ENCODE data around the gene CC2D2A. TPM values are rescaled to one million over a fixed set of nuclear protein-coding genes. Genes with fewer than 3 reads are reported as not detected.
"Not testable (repeated sequence)": the region's sequence is repeated elsewhere in the genome, so short reads cannot be mapped to it uniquely, and the experiment has no call there.

Gene CC2D2A
- polyA plus RNA-seq, 12 donors: 11.9 to 29.9 (median 17.2) TPM; not detected in 1

DNA sequence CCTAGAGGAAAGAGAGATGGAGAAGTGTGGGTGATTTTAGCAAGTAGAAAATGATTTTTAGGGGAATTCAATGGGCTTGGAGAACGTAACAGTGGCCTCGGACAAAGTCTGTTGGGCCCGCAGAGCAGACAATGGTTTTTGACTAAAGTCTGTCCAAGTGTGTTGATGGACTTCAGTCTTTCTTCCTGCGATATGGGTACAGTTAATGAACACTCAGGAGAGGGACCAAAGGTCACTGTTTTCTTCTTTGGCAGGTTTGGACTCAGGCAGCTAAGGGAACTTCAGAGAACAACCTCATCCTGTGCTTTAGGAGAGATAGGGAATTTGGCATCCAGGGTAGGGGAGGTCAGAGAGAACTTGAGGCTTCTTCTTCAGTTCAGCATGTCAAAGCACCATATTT, 38.0 kb downstream of the CC2D2A start:
- DNase-seq: no peak

DNA sequence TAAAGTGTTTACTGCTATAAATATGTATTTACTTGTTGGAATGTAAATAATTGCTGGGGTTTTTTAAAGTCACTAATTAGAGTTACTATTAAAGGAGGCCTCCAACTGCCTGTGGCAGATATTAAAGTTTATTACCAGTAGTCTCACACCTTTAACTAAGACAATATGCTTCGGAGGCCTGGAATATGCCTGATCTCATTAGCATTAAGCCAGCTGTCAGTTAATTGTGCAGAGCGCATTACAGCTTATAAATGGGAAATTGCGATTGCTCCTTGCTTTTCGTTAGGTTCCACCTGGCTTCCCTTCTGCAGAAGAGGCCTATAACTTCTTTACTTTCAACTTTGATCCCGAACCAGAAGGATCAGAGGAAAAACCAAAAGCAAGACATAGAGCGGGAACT, 41.3 kb downstream of the CC2D2A start:
- no peak for DNase-seq

DNA sequence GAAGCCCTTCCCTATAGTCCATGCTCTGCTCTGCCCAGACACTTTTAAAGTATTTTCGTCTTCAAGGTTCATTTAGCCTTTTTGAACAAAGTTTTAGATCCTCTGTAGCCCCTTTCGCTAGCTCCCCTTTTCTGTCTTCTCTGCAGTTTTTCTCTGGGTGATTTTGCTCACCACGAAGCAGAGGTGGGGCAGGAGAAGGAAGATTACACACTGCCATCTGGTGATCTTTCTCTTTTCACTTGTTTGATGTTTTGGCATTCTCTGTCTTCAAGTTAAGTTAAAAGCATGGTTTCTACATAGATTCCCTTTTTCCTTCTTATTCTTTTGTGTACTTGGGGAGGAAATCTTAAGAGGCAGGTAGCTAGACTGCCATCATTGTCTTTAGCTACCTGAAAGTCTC, 43.9 kb downstream of the CC2D2A start:
- DNase-seq: no peak

DNA sequence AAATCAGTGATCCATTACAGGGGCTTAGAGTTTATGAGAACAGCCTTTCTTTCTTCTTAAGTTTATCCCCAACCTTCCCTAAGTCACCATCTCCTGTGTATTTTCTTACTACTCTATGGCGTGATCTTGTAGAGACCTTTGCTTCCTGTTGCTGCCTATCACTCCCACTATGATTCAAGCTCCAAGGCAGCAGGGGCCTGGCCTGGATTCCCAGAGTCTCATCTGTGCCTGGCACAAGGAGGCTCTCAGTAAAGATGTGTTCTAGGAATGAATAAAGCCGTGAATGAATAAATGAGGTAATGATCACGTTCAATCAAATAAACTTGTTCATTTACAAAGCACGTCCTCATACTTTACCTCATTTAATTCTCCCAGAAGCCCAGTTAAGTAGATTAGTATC, 45.4 kb downstream of the CC2D2A start:
- DNase-seq: no peak

DNA sequence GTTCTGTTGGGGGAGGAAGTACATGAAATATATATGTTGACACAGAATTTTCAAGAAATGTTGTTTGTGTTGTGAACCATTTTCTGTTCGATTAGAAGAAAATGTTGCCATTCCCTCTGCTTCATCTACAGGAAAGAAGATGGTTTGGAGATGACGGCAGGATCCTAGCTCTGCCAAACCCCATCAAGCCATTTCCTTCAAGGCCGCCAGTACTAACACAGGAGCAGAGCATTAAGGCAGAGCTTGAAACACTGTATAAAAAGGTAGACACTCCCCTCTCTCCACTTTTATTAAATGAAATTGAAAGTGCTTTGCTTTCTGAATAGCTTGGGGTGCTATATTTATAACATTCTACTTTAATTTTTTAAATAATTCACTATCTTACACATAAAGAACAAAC, 46.8 kb downstream of the CC2D2A start:
- no peak for DNase-seq

DNA sequence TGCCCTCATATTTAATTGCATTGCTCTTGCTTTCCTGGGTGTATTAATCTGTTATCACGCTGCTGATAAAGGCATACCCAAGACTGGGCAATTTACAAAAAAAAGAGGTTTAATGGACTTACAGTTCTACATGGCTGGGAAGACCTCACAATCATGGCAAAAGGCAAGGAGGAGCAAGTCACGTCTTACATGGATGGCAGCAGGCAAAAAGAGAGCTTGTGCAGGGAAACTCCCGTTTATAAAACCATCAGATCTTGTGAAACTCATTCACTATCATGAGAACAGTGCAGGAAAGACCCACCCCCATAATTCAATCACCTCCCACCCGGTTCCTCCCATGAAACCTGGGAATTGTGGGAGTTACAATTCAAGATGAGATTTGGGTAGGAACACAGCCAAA, 48.0 kb downstream of the CC2D2A start:
- not testable (repeated sequence) for DNase-seq

DNA sequence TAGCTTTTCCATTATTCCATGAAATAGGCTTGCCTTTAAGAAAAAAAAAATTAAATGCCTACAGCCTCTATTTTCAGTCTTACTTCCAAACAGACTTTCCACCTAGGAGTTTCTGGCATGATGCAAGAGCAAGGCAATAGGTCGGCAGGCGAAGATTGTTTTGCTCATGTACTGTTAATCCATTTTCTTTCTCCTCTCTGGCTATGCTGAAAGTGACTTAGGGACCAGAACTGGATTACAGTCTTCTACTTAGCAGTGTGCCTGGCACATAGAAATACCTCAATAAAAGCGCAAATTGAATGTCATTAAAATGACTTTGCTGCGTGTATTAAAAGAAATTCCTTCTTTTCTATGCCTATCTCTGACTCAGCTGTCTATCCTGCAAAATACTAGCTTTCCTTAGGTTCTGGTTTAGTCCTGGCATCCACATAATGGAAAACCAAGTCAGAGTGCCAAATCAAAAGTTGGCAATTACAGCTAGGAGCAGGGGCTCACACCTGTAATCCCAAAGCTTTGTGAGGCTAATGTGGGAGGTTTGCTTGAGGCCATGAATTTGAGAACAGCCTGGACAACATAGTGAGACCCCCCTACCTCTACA, 51.9 kb downstream of the CC2D2A start:
- DNase-seq: no peak

DNA sequence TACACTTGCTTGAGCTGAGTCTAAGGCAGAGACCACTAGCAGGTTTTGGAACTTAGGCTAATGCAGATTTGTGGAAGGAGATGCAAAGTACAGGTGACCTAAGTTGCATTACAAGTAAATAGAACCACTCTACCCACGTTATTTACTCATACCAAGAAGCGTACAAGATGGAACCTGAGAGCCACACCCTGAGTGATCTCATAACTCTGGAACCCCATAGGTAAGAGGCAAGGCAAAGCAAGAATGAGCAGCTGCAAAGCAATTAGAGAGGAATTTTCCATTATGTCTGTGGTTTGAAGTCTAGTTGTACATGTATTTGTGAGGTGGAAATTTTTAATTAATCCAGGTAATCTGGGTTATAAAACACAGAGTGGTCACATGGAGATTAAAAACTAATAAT, 55.4 kb downstream of the CC2D2A start:
- DNase-seq: no peak

DNA sequence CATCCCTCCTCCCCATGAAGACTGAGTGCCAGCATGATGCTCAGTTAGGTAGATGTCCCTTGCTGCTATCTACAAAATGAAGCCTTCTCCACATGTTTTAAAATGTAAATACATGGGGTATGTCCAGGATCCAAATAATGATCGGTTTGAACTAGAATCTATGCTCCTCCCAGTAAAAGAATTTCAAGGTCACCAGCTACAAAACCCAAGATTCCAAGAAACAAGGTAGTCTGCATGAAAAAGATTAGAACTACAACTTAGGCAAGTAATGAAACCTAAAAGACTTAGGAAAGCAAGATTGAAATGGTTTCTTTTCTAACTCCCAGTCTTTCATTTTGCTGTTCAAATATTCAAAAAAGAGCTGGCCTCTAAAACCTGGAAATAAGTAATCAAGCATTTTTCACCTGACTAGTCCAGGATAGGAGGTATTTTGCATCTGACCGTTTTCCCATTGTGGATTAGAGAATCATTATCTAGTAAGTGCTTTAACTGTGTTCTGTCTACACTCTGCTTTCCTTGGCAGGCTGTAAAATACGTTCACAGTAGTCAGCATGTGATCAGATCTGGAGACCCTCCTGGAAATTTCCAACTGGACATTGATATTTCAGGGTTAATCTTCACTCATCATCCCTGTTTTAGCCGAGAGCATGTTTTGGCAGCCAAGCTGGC, 57.4 kb downstream of the CC2D2A start:
- no peak for DNase-seq

DNA sequence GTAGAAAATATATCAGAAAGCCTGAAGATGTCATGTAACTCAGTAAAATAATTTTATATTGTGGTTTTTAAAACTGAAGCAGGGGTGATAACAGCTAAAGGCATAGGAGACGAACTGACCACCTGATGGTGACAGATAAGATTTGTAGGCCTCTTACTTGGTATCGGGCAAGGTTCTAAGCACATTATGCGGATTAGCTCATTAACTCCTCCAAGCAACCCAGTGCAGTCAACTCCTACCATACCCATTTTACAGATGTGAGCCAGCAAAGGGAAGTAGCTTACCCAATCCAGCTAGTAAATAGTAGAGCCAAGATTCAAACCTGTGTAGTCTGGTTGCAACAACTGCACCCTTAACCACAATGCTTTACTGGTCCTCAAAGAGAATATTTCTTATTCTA, 62.1 kb downstream of the CC2D2A start:
- DNase-seq: no peak

DNA sequence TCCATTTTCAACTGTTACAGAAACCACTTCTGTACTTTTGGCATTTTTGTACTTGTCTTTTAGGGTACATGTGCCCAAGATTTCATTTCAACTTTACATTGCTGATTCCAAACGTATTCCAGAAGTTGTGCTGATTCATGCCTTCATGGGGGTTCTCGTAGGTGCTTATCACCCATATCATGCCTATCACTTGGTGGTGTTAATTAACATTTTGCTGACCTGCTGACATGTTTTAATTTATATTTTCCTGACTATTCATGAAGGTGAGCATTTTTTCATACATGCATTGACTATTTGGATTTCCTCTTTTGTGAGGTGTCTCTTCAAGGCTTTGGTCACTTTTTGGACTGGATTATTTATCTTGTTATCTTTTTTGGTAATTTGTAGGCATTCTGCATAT, 64.1 kb downstream of the CC2D2A start:
- DNase-seq: no peak

DNA sequence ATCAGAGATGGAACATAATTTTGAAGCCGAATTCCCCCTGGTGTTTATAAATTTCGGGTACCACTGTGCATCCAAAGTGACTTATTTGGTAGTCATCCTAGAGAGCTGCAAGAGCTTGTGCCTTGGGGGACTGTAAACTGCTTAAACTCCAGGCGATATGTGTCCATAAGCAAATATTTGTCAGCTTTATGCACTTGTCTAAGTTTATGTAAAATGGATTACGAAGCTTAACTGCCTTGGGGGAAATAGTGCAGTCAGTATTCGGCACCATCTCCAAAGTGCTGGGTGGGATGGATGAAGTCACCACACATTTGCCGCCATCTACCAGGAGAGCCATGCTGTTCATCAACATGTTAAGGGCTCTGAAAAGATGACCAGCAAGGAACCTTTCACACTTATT, 65.9 kb downstream of the CC2D2A start:
- no peak for DNase-seq

DNA sequence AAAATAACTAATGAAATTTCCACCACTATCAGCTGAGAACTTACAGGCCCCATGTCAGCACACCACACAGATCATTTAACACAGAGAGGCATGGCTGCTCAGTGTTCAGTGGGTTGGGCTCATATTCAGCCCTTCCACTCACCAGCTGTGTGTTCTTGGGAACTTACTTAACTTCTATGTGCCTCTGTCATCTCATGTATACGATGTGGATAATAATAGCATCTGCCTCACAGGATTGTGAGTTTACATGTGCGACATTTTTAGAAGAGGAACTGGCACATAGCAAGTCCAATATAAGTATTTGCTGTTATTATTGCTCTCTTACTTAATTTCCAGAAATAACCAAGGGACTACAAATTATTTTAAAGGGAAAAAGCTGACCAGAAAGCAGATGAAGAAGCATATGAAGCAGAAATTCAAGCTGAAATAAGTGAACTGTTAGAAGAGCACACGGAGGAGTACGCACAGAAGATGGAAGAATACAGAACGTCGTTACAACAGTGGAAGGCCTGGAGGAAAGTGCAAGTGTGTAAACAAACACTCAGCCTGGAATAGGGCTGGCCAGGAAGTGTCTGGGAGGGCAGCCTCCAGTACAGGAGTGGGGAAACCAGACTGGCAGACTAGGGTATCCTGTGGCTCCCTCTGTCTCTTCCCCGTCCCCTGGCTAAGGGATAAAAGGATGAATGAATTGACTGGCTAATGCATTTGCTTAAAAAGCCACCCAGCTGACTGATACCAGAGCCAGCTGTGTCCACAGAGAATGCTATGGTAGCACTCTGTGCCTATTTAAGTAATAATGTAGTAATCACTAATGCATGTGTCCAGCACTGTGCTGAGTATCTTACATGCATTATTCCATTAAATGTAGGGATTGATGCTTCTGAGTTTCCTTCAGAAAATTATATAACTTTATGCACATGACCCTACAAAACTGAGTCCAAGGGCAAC, 67.1 kb downstream of the CC2D2A start:
- no peak for DNase-seq

DNA sequence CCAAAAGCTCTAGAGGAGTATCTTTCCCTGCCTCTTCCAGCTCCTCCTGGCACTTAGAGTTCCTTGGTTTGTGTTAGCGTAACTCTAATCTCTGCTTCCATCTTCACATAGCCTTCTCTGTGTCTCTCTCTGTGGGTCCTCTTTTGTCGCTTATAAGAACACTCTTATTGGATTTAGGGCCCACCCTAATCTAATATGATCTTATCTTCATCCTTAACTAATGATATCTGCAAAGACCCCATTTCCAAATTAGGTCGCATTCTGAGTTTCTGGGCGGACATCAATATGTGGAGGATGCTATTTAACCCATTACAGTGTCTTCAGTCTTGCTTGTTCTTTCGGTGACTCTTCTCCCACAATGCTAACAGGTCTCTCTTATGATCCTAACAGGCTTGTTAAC, 72.3 kb downstream of the CC2D2A start:
- no peak for DNase-seq

DNA sequence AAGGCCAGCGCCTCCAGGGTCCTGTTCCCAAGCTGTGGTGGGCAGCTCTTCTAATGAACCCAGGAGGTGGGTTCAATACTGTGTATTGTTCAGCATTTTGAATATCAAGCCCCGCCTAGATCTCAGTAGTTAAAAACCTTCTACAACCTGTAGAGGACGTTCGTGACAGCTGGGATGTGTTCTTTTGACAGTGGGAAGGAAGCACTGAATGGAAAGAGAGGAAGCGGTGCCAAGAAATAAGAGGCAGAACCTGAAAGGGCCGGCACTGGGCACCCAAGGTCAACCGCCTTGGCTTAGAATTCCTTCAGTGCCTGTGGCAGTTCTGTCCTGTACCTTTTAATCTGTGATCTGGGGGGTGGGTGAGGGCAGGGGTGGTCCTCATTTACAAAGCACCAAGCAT, 73.1 kb downstream of the CC2D2A start:
- DNase-seq: no peak

DNA sequence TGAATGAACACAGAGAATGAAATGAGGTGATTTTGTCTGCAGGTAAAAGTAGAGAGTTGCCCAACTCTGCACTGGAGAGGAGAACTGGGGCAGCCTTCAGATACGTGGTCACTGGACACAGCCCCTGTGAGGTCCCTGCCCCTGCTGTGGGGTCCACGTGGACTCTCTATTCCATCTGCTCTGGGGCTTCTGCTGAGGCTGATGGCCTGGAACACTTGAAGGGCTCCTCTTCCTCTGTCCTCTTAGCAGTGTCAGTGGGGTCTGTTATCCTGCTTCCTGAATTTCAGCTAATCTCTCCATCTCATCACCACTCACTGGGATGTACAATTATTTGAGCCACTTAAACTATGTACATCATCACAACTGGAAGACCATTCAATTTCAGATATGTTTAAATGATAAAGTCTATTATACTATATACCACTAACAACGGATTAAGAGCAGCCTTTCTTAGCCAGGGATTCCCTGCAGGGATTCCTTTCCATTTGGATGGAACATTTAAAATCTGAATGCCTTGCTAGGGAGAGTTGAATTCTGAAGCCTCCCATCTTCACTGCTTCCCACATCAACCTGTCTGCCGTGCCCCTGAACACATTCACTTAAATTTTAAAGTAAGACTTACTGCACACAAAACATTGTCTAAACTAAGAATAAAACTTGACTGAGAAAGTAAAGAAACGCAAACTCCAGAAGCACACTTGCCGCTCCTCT, 74.0 kb downstream of the CC2D2A start:
- no peak for DNase-seq

DNA sequence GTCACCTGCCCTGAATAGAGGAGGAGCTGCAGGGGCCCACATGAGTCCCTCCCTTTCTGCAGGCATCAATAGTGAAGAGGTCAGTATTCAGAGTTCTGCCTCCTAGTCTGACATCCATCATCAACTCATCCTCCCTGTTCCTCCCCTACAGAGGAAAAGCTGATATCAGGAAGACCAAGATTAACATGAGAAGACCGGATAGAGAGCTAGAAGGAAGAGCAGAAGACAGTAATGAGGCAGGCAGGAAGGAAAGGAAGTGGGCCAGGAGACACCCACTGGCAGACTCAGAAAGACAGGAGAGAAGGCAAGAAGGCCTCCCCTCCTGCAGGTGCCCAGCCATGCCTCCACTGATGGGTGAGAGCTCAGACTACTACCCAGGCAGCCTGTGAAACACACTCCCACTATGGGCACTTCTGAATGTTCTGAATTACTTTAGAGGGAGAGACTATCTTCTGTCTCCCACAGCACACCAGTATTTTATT, 74.6 kb downstream of the CC2D2A start:
- no peak for DNase-seq

DNA sequence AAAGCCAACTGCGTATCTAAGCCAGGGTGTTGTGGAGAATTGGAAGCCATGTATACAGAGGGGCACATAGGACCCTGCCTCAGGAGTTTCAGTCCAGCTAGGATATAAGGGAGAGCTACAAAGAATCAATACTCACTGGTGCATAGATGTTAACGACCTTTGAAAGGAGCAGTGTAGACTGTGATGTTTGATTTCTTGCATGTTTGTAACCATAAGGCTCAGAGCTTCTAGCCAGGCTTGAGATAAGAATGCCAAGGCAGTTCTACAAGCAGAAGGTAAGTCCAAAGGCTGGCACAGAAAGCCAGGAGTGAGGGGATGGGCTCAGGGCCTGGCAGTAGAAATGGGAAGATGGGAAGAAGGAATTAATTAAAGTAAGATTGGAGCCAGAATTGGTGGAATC, 75.7 kb downstream of the CC2D2A start:
- no peak for DNase-seq

DNA sequence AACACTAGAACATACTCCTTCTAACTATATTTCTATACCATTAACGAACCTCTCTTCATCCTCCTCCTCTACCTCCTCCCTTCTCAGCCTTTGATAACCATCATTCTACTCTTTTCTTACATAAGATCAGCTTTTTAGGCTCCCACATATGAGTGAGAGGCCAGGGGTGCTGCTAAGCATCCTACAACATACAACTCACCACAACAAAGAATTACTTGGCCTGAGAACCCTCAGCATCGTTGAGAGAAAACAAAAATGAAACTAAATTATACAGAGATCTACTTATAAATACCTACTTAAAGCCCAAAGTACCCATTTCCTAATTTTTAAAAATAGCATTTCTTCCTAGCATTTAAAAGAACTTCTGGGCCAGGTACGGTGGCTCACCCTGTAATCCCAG, 77.7 kb downstream of the CC2D2A start:
- no peak for DNase-seq

DNA sequence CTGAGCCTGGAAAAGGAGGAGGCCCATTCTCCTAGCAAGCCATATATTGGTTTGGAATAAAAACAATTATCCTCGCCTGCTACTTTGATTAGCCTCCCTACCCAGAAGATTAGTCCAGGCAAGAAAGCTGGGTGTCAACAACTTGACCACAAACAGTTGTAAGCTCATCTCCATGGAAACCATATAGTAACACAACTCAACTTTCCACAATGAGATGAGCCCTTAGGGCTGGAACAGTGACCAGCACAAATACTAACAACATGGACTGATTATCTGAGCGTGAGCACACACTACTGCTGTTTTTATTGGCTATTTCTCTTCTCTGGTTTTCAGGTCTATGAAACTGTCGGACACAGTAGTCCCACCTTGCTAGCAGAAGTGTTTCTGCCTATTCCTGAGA, 80.8 kb downstream of the CC2D2A start:
- no peak for DNase-seq

DNA sequence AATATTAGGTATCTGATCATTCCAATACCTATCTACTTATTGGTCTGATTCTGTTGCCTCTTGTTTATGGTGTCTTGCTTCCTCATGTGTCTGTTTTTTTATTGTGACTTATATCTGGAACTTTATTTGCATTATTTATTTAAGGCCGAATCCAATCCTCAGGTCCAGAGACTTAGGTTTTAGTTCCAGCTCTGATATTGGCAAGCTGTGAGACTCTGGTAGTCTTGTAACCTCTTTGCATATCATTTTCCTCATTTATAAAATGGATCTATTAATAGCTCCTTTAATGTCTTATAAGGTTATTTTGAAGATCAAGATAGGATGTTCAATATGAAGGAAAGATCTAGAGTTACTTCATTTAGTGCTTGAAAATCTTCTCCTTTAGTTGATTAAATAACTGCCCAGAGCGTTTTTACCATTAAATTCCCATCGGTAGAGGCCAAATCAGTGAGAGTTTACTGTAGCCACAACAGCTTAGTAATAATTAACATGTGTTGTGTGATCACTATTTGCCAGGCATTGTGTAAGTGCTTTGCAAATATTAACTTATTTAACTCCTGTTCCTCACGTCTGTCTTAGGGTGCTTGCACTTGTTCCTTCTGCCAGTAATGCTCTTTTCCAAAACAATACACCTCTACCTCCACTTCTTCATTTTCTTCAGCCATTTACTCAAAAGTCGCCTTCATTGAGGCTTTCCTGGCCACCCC, 82.2 kb downstream of the CC2D2A start:
- DNase-seq: no peak

All from muscle of arm (tissue), 12 donors.